Measurements from ENCODE around the gene GPATCH2. TPM values are rescaled to one million over a fixed set of nuclear protein-coding genes. Genes with fewer than 3 reads are reported as not detected.

GPATCH2 gene
- polyA plus RNA-seq, 1 donor from 2014 or later: 12.3 TPM

- H3K79me2 ChIP-seq (replicated peaks; ENCODE audit: insufficient read depth, low read length): no peaks in the 10 kb centered on the region
- no peak for TF ChIP-seq TAF1 (IDR thresholded peaks at IDR 0.05; ENCODE audit: low read depth)
- TF ChIP-seq EP300 (conservative IDR thresholded peaks at IDR 0.05; ENCODE audit: poor library complexity, severe bottlenecking): no peak
- no peak for TF ChIP-seq MXI1 (conservative IDR thresholded peaks at IDR 0.05; ENCODE audit: poor library complexity, severe bottlenecking)
- TF ChIP-seq, protein P1, sequence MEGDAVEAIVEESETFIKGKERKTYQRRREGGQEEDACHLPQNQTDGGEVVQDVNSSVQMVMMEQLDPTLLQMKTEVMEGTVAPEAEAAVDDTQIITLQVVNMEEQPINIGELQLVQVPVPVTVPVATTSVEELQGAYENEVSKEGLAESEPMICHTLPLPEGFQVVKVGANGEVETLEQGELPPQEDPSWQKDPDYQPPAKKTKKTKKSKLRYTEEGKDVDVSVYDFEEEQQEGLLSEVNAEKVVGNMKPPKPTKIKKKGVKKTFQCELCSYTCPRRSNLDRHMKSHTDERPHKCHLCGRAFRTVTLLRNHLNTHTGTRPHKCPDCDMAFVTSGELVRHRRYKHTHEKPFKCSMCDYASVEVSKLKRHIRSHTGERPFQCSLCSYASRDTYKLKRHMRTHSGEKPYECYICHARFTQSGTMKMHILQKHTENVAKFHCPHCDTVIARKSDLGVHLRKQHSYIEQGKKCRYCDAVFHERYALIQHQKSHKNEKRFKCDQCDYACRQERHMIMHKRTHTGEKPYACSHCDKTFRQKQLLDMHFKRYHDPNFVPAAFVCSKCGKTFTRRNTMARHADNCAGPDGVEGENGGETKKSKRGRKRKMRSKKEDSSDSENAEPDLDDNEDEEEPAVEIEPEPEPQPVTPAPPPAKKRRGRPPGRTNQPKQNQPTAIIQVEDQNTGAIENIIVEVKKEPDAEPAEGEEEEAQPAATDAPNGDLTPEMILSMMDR (IDR thresholded peaks at IDR 0.05; ENCODE audit: poor library complexity, severe bottlenecking): no peak
- no peak for TF ChIP-seq EZH2 (IDR thresholded peaks at IDR 0.05; ENCODE audit: borderline replicate concordance, insufficient read depth, low read length, poor library complexity, severe bottlenecking)
- TF ChIP-seq POLR2AphosphoS5 (IDR thresholded peaks at IDR 0.05): no peak
- no peak for TF ChIP-seq RAD21 (conservative IDR thresholded peaks at IDR 0.05)
- no peak for TF ChIP-seq SMC3 (conservative IDR thresholded peaks at IDR 0.05; ENCODE audit: poor library complexity)
- TF ChIP-seq, protein P2, sequence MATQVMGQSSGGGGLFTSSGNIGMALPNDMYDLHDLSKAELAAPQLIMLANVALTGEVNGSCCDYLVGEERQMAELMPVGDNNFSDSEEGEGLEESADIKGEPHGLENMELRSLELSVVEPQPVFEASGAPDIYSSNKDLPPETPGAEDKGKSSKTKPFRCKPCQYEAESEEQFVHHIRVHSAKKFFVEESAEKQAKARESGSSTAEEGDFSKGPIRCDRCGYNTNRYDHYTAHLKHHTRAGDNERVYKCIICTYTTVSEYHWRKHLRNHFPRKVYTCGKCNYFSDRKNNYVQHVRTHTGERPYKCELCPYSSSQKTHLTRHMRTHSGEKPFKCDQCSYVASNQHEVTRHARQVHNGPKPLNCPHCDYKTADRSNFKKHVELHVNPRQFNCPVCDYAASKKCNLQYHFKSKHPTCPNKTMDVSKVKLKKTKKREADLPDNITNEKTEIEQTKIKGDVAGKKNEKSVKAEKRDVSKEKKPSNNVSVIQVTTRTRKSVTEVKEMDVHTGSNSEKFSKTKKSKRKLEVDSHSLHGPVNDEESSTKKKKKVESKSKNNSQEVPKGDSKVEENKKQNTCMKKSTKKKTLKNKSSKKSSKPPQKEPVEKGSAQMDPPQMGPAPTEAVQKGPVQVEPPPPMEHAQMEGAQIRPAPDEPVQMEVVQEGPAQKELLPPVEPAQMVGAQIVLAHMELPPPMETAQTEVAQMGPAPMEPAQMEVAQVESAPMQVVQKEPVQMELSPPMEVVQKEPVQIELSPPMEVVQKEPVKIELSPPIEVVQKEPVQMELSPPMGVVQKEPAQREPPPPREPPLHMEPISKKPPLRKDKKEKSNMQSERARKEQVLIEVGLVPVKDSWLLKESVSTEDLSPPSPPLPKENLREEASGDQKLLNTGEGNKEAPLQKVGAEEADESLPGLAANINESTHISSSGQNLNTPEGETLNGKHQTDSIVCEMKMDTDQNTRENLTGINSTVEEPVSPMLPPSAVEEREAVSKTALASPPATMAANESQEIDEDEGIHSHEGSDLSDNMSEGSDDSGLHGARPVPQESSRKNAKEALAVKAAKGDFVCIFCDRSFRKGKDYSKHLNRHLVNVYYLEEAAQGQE (IDR thresholded peaks at IDR 0.05; ENCODE audit: borderline replicate concordance): no peak
- H3K27ac ChIP-seq (ENCODE audit: low read length): no peak overlapping the region
Measured at GRCh38 chr1:217433664-217434063, 197.2 kb downstream of the GPATCH2 start.

GRCh38 chr1:217432339-217432738 is 198.6 kb downstream of the GPATCH2 start:
- Histone ChIP-seq H3K4me3 (ENCODE audit: low read length) (no peak overlapping the region), H3K27me3 (ENCODE audit: insufficient read depth, low read depth, low read length) (no peaks in the 10 kb centered on the region), H2AFZ (ENCODE audit: low read depth, low read length) (no peak overlapping the region), H3K79me2 (replicated peaks; ENCODE audit: insufficient read depth, low read length) (no peaks in the 10 kb centered on the region), H3K27ac (ENCODE audit: low read length) (no peak overlapping the region), H3K9ac (ENCODE audit: low read length) (no peak overlapping the region), H3K4me2 (ENCODE audit: low read length) (no peak overlapping the region), H3K9me2 (ENCODE audit: insufficient read depth, low read length) (no peaks in the 10 kb centered on the region), H3K9me3 (ENCODE audit: low read length) (no peaks in the 10 kb centered on the region), H3K36me3 (ENCODE audit: insufficient read depth, low read length) (no peaks in the 10 kb centered on the region), H4K20me1 (ENCODE audit: insufficient read depth) (no peaks in the 10 kb centered on the region), H3F3A (ENCODE audit: insufficient read depth, low read length, poor library complexity, severe bottlenecking) (peaks cover 4% of the 10 kb centered on the region)
- no peak for TF ChIP-seq RAD21 (conservative IDR thresholded peaks at IDR 0.05)
- no peak for TF ChIP-seq SMC3 (conservative IDR thresholded peaks at IDR 0.05; ENCODE audit: poor library complexity)
- TF ChIP-seq POLR2AphosphoS5 (IDR thresholded peaks at IDR 0.05): no peak
- TF ChIP-seq EZH2 (IDR thresholded peaks at IDR 0.05; ENCODE audit: borderline replicate concordance, insufficient read depth, low read length, poor library complexity, severe bottlenecking): no peak
- no peak for TF ChIP-seq MXI1 (conservative IDR thresholded peaks at IDR 0.05; ENCODE audit: poor library complexity, severe bottlenecking)
- TF ChIP-seq, protein P1 (IDR thresholded peaks at IDR 0.05; ENCODE audit: poor library complexity, severe bottlenecking): no peak
- TF ChIP-seq TAF1 (IDR thresholded peaks at IDR 0.05; ENCODE audit: low read depth): no peak

More at GRCh38 chr1:217433664-217434063, 197.2 kb downstream of the GPATCH2 start:
- H3K9me3 ChIP-seq (ENCODE audit: low read length): no peaks in the 10 kb centered on the region
- H2AFZ ChIP-seq (ENCODE audit: low read depth, low read length): no peak overlapping the region
- no peaks in the 10 kb centered on the region for H4K20me1 ChIP-seq (ENCODE audit: insufficient read depth)
- H3K36me3 ChIP-seq (ENCODE audit: insufficient read depth, low read length): no peaks in the 10 kb centered on the region
- no peak overlapping the region for H3K4me3 ChIP-seq (ENCODE audit: low read length)
- H3K27me3 ChIP-seq (ENCODE audit: insufficient read depth, low read depth, low read length): no peaks in the 10 kb centered on the region
- no peak overlapping the region for H3K4me2 ChIP-seq (ENCODE audit: low read length)
- no peaks in the 10 kb centered on the region for H3K9me2 ChIP-seq (ENCODE audit: insufficient read depth, low read length)
- peaks cover 4% of the 10 kb centered on the region for H3F3A ChIP-seq (ENCODE audit: insufficient read depth, low read length, poor library complexity, severe bottlenecking)
- no peak overlapping the region for H3K9ac ChIP-seq (ENCODE audit: low read length)
